A673 (cell line): ENCODE results near the gene SPPL3. TPM values are rescaled to one million over a fixed set of nuclear protein-coding genes. Genes with fewer than 3 reads are reported as not detected.

Experiments used
- BruUV-seq: library from RNA; stranded (reverse); fragments of 400-500 nt; replicated peaks from 2 replicates; lab custom pipeline; 2021; lab: Mats Ljungman, UMichigan
- CTCF ChIA-PET: fragments of 300-600 bp; sonication (Branson Sonifier 250); formaldehyde crosslinking; loops from one replicate; lab custom pipeline; 2022; ENCODE audit warnings: antibody characterized with exemption; lab: Charles Lee
- POLR2A ChIA-PET: fragments of 300-600 bp; sonication (Branson Sonifier 250); formaldehyde crosslinking; loops from one replicate; lab custom pipeline; 2022; ENCODE audit warnings: antibody characterized with exemption; ENCODE audit not compliant: low non-redundant PET; lab: Charles Lee
- DNase-seq: peaks from one replicate; pipeline ENCODE4 v3.0.0-alpha.2; 2015; ENCODE audit warnings: low spot score
- H3K27ac ChIP-seq: fragments of 200-600 bp; sonication (generic); 2 replicates; pipeline ENCODE4 v1.5.1; 2016; ENCODE audit warnings: mixed run types, low read depth, mild to moderate bottlenecking, mixed read lengths, antibody characterized with exemption, low read length; ENCODE audit not compliant: poor library complexity, severe bottlenecking
- H3K27me3 ChIP-seq: fragments of 200-600 bp; sonication (generic); replicated peaks from 2 replicates; pipeline ENCODE4 v1.6.1; 2017; ENCODE audit warnings: mixed run types, low read depth, mild to moderate bottlenecking, mixed read lengths, antibody characterized with exemption, low read length; ENCODE audit not compliant: insufficient read depth, poor library complexity
- H3K36me3 ChIP-seq: fragments of 200-600 bp; sonication (generic); 2 replicates; pipeline ENCODE4 v1.6.1; 2016; ENCODE audit warnings: mixed run types, mild to moderate bottlenecking, mixed read lengths, antibody characterized with exemption, low read length; ENCODE audit not compliant: insufficient read depth, poor library complexity, severe bottlenecking
- H3K4me1 ChIP-seq: fragments of 200-600 bp; sonication (generic); 2 replicates; pipeline ENCODE4 v1.6.1; 2017; ENCODE audit warnings: mixed run types, mild to moderate bottlenecking, mixed read lengths, antibody characterized with exemption, low read length; ENCODE audit not compliant: insufficient read depth, poor library complexity, severe bottlenecking
- H3K4me3 ChIP-seq: fragments of 200-600 bp; sonication (generic); 2 replicates; pipeline ENCODE4 v1.5.1; 2016; ENCODE audit warnings: low read depth, mixed run types, mild to moderate bottlenecking, mixed read lengths, low read length; ENCODE audit not compliant: poor library complexity, severe bottlenecking
- H3K9me3 ChIP-seq: fragments of 200-600 bp; sonication (generic); 2 replicates; pipeline ENCODE4 v1.6.1; 2016; ENCODE audit warnings: mixed run types, low read depth, mild to moderate bottlenecking, mixed read lengths, antibody characterized with exemption, low read length; ENCODE audit not compliant: poor library complexity, severe bottlenecking
- CTCF ChIP-seq: fragments of 300-800, 200-600 bp; sonication (generic); conservative IDR thresholded peaks from 2 replicates; pipeline ENCODE4 v1.5.1; 2017; ENCODE audit warnings: low read depth, mild to moderate bottlenecking, antibody characterized with exemption, low read length, moderate library complexity, mixed read lengths
- EZH2 ChIP-seq: fragments of 200-600 bp; sonication (generic); IDR thresholded peaks from 2 replicates; pipeline ENCODE4 v1.6.1; 2017; ENCODE audit warnings: borderline replicate concordance, low read depth, mild to moderate bottlenecking, mixed read lengths, antibody characterized with exemption, low read length; ENCODE audit not compliant: poor library complexity, severe bottlenecking
- intact Hi-C: fragments of 100-400 bp; cut with micrococcal nuclease; formaldehyde crosslinking; loops from one replicate; pipeline ENCODE4 v1.10.0; 2022; ENCODE audit not compliant: unreplicated experiment
- total RNA-seq: library from RNA; stranded (reverse); gene quantifications from 2 replicates; pipeline ENCODE4 v1.2.3, GENCODE V29; 2021

Gene SPPL3
- total RNA-seq, 1 experiment from 2014 or later = 46.9 TPM

GRCh38 chr12:120818416-120818815 lies 85.7 kb downstream of the SPPL3 start:
- Histone ChIP-seq H3K9me3 (no peaks in the 10 kb centered on the region), H3K36me3 (no peaks in the 10 kb centered on the region), H3K4me1 (no peaks in the 10 kb centered on the region), H3K4me3 (no peak overlapping the region), H3K27ac (no peak overlapping the region), H3K27me3 (no peaks in the 10 kb centered on the region)
- TF ChIP-seq EZH2 (no peak), CTCF (no peak)
- intact Hi-C loops = no loop called here
- POLR2A ChIA-PET = interaction anchor here (0.6 kb wide), 1 partner anchor 62 kb away, joined by 3 read pairs; no protein-coding TSS in a partner anchor
- CTCF ChIA-PET = no interaction called here
- no TSS peak for BruUV-seq
- DNase-seq = no peak

GRCh38 chr12:120817559-120818330 lies 86.4 kb downstream of the SPPL3 start:
- Histone ChIP-seq H3K9me3 (no peaks in the 10 kb centered on the region), H3K36me3 (no peaks in the 10 kb centered on the region), H3K27ac (no peak overlapping the region), H3K27me3 (no peaks in the 10 kb centered on the region), H3K4me3 (no peak overlapping the region), H3K4me1 (no peaks in the 10 kb centered on the region)
- POLR2A ChIA-PET = no interaction called here
- no peak for DNase-seq
- CTCF ChIA-PET = no interaction called here
- TF ChIP-seq CTCF (no peak), EZH2 (no peak)
- intact Hi-C loops = no loop called here
- BruUV-seq = no TSS peak

GRCh38 chr12:120816363-120816762 lies 87.8 kb downstream of the SPPL3 start:
- Histone ChIP-seq H3K4me1 (no peaks in the 10 kb centered on the region), H3K27ac (no peak overlapping the region), H3K4me3 (no peak overlapping the region), H3K36me3 (no peaks in the 10 kb centered on the region), H3K27me3 (no peaks in the 10 kb centered on the region), H3K9me3 (no peaks in the 10 kb centered on the region)
- BruUV-seq = no TSS peak
- ChIA-PET CTCF (no interaction called here), POLR2A (no interaction called here)
- DNase-seq = no peak
- no peak for TF ChIP-seq CTCF
- no peak for TF ChIP-seq EZH2
- intact Hi-C loops = no loop called here
